GM20000 (cell line): ENCODE measurements around the gene PHLDB1.

Experiments
- DNase-seq: peaks from one replicate; pipeline ENCODE4 v3.0.0; 2012; ENCODE audit warnings: low spot score
- CTCF ChIP-seq: IDR thresholded peaks from 2 replicates; pipeline ENCODE4 v1.5.1; 2012; ENCODE audit warnings: mild to moderate bottlenecking, control low read depth; ENCODE audit errors: extremely low read depth, missing control alignments

The PHLDB1 gene

DNA sequence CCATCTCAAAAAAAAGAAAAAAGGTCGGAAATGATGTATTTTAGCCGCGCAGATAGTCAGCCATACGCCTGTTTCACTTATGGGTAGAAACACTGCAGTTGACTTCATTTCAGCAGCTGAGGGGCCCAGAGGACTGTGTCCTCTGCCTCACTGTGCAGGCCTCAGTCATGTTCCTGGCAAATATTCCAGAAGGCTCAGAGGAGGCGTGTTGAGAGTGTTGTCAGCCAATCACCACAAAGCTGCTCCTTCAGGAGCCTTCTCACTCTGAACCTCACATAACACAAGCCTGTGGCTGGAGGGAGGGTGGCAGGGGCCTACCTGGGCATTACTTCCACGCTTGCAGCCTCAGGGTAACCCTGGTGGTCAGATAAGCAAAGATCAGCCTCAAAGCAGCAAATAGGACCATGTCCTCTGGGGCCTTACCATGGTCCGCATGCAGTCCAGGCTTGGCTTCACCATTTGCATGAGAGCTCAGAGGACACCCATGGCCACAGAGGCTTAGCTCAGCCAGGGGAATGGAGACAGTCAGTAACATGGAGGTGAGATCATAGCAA is 89.3 kb downstream of the PHLDB1 start:
- TF ChIP-seq CTCF = no peak
- no peak for DNase-seq

- DNase-seq = no peak
- no peak for TF ChIP-seq CTCF
Observed at GRCh38 chr11:118697346-118697745, 89.9 kb downstream of the PHLDB1 start.

DNA sequence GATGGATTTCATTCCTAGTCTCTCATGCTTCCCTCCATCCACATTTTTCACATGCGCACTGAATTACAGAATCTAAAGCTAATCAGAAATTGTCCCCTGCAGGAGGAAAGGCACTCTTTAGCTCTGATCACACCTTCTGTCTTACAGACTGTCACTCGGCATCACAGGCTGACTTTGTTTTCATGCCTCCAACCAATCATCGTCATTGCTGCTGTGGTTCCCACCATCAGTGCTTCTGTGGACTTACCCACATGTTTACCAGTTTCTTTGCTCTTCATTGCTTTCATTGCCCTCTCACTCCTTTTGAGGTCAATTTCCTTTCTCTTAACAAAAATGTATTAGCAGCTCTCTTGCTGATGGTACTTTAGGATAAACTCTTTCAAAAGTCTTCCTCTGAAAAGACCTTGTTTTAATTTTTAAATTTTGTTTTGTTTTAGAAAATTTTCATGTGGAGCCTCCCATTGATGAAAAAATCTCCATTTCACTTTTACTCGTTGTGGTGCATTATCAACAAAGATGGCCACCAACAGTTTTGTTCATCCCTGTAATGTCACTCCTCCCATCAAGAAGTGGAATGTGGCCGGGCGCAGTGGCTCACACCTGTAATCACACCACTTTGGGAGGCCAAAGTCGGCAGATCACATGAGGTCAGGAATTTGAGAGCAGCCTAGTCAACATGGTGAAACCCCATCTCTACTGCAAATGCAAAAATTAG is 92.2 kb downstream of the PHLDB1 start:
- TF ChIP-seq CTCF = no peak
- DNase-seq = no peak

- DNase-seq = no peak
- TF ChIP-seq CTCF = no peak
Observed at GRCh38 chr11:118703563-118704106, 96.2 kb downstream of the PHLDB1 start.

DNA sequence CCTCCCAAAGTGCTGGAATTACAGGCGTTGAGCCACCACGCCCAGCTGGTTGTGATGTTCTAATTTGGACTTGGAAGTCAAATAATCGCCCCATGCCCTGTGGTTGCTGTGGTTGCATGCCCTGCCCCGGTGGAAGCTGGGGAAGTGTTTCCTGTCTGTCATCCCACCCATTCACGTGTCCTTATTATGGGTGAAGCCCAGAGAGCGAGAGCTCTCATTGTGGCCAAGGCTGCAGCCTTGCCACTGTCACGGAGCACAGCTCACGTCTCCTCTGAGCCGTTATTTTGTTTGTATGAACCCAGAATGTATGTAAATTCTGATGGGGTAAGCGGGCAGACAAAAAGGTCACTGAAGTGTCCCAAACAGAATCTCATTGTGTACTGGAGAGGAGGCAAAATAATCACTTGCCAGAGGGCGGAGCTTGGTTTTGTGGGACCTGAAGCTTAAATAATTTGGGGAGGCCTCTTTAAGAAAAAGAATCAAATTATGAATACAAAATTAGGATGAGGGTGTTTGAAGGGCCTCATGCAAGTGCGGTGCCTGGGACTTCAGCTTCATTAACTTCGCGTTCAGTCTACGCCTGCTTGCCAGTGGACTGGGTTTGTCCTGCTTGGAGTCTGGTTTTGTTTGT is 97.8 kb downstream of the PHLDB1 start:
- no peak for DNase-seq
- TF ChIP-seq CTCF = no peak

DNA sequence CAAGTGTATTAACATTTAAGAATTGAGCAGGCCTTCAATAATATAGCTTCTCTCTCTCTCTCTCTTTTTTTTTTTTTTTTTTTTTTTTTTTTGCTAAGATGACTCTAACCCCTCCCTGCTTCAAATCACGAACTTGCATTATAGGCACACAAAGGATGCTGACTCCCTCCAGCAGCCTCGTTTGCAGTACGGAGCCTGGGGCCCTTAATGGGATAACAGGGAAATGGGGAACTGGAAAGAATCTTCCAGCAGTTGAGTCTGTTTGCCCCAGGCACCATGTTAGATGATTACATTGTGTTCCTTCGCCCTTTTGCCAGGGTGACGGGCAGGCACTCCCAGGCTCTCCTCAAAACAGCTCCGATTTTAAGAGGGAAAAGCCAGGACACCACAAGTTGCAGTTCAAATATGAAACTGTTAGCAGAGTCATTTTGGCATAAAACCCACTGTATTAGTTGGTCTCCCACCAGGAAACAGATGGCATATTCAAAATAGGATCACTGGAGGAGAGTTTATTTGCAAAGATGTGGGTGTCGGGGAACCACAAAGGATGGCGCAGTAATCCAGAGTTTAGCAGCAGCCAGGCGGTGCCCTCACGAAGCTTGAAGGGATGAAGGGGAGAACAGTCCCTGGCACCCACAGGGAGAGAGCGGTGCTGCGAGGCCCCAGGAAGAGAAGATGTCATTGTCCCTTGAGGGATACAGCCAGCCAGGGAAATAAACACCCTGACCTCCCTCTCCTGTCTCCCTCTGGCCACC is 98.6 kb downstream of the PHLDB1 start:
- no peak for DNase-seq
- TF ChIP-seq CTCF = no peak

DNA sequence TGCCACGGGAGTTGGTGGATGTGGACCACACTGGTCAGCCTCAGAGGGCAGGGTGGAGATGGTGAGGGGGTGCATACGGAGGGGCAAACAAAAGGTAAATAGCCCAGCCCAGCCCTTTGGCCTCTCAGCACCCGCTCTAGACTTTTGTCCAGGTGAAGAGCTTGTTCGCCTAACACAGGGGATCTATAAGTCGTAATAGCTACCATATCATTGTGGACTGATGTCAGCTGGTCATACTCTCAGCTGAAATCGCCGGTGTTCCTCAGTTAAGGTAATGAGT is 99.1 kb downstream of the PHLDB1 start:
- no peak for DNase-seq
- TF ChIP-seq CTCF = no peak
